Measurements from ENCODE around the gene CASKIN1.
"Not testable (repeated sequence)": the region's sequence is repeated elsewhere in the genome, so short reads cannot be mapped to it uniquely, and the experiment has no call there.

CASKIN1 gene

GRCh38 chr16:2205104-2205966, 8.9 kb upstream of the CASKIN1 start, which contains the start of gene MLST8:
TSS of gene MLST8 (plus strand) at chr16:2205454. CDS start at chr16:2206086, 632 bp downstream.
- Mint-ChIP-seq H3K27me3 (ENCODE audit: low read depth, poor library complexity) (peaks cover 30% of the 10 kb centered on the region), H3K4me3 (peak within 1 kb of the TSS; percentile 84), H3K36me3 (ENCODE audit: low read depth) (peaks cover 12% of the 10 kb centered on the region), H3K9me3 (peaks cover 16% of the 10 kb centered on the region), H3K27ac (peak within 1 kb of the TSS; percentile 80), H3K4me1 (peaks cover 28% of the 10 kb centered on the region)
- TF ChIP-seq, protein P1, sequence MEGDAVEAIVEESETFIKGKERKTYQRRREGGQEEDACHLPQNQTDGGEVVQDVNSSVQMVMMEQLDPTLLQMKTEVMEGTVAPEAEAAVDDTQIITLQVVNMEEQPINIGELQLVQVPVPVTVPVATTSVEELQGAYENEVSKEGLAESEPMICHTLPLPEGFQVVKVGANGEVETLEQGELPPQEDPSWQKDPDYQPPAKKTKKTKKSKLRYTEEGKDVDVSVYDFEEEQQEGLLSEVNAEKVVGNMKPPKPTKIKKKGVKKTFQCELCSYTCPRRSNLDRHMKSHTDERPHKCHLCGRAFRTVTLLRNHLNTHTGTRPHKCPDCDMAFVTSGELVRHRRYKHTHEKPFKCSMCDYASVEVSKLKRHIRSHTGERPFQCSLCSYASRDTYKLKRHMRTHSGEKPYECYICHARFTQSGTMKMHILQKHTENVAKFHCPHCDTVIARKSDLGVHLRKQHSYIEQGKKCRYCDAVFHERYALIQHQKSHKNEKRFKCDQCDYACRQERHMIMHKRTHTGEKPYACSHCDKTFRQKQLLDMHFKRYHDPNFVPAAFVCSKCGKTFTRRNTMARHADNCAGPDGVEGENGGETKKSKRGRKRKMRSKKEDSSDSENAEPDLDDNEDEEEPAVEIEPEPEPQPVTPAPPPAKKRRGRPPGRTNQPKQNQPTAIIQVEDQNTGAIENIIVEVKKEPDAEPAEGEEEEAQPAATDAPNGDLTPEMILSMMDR (IDR thresholded peaks at IDR 0.05): no peak
- DNase-seq: peak; percentile 88

DNA sequence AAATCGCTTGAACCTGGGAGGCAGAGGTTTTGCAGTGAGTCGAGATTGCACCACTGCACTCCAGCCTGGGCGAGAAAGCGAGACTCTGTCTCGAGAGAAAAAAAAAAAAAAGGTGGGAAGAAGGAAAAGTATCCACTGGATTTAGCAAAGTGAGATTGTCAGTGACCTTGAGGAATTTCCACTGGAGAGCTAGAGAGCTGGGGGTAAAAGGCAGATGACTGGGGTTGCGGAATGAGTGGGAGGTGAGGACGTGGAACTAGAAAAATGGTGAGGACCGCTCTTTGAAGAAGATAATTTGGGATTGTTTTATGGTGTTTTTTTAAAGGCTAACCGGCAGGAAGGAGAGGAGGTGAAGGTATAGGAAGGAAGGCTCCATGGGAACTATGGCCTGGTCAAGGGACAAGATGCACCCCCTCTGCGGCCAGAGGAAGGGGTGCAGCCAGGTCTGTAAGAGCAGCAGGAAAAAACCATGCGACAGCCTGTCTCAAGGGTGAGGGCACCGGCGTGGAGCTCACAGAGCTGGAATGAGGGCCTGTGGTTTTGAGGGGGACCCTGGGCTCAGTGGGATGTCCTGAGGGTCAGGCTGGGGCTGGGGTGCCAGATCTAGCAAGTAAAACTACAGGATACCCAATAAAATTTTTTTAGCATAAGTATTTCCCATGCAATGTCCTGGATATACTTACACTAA, 8.2 kb upstream of the CASKIN1 start:
- peaks cover 38% of the 10 kb centered on the region for H3K27me3 Mint-ChIP-seq (ENCODE audit: low read depth, poor library complexity)
- H3K36me3 Mint-ChIP-seq (ENCODE audit: low read depth): peaks cover 12% of the 10 kb centered on the region
- H3K4me1 Mint-ChIP-seq: peaks cover 25% of the 10 kb centered on the region
- TF ChIP-seq, protein P1 (IDR thresholded peaks at IDR 0.05): no peak
- peak overlapping the region; percentile 78 for H3K4me3 Mint-ChIP-seq
- H3K9me3 Mint-ChIP-seq: peaks cover 18% of the 10 kb centered on the region
- H3K27ac Mint-ChIP-seq: peak overlapping the region; percentile 10
- DNase-seq: no peak

DNA sequence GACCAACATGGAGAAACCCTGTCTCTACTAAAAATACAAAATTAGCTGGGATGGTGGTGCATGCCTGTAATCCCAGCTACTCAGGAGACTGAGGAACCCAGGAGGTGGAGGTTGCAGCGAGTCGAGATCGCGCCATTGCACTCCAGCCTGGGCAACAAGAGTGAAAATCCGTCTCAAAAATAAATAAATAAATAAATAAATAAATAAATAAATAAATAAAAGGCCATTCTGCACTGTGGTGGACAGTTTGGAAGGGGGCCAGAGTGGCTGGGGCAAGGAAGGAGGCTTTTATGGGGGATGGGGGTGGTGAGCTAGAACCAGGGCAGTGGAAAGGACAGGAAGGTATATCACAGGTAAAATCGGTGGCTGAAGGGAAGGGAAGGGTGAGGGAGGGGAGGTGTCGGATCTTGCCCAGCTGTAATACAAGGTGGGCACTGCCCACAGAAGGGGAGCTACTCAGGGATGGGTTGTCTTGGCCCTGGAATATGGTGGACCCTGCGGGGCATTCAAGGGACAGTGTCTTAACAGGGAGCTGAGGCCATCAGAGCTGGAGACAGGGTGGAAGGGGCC, 6.8 kb upstream of the CASKIN1 start:
- Mint-ChIP-seq H3K4me3 (peak overlapping the region; percentile 78), H3K4me1 (peaks cover 25% of the 10 kb centered on the region), H3K36me3 (ENCODE audit: low read depth) (peaks cover 12% of the 10 kb centered on the region), H3K9me3 (peaks cover 18% of the 10 kb centered on the region), H3K27me3 (ENCODE audit: low read depth, poor library complexity) (peaks cover 51% of the 10 kb centered on the region)
- H3K27ac Mint-ChIP-seq, DNase-seq: not testable (repeated sequence)

- Mint-ChIP-seq H3K27me3 (ENCODE audit: low read depth, poor library complexity) (peaks cover 65% of the 10 kb centered on the region), H3K36me3 (ENCODE audit: low read depth) (no peaks in the 10 kb centered on the region), H3K9me3 (peaks cover 18% of the 10 kb centered on the region), H3K27ac (no peak overlapping the region), H3K4me3 (no peak overlapping the region), H3K4me1 (peaks cover 7% of the 10 kb centered on the region)
- TF ChIP-seq, protein P1 (IDR thresholded peaks at IDR 0.05): no peak
- no peak for DNase-seq
These were observed 3.9 kb upstream of the CASKIN1 start for GRCh38 chr16:2200313-2200712.

DNA sequence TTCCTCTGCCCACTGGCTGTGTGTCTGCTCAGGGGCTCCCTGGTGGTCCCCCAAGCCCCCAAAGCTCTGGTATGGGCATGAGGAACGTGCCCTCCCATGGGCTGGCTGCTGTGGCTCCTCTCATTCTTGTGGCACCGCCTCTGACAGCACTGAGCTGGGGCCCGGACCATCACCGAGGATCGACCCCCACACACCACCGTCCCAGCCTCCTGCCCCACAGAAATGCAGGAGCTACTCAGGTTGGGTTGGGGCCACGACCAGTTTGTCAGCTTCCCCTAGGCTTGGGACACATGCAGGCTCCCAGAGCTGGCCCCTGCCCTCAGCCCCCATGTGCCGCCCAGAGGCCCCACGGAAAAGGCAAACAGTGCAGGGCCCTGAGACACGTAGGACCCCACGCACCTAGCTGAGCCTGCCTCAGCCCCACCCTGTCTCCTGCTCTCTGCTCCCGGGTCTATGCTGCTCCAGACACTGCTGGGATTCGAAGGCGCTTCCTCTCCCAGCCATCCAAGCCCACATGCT, 3.3 kb upstream of the CASKIN1 start:
- Mint-ChIP-seq H3K9me3 (peaks cover 18% of the 10 kb centered on the region), H3K4me1 (peaks cover 11% of the 10 kb centered on the region), H3K27me3 (ENCODE audit: low read depth, poor library complexity) (peaks cover 69% of the 10 kb centered on the region), H3K27ac (no peak overlapping the region), H3K4me3 (no peak overlapping the region), H3K36me3 (ENCODE audit: low read depth) (no peaks in the 10 kb centered on the region)
- TF ChIP-seq, protein P1 (IDR thresholded peaks at IDR 0.05): no peak
- no peak for DNase-seq

DNA sequence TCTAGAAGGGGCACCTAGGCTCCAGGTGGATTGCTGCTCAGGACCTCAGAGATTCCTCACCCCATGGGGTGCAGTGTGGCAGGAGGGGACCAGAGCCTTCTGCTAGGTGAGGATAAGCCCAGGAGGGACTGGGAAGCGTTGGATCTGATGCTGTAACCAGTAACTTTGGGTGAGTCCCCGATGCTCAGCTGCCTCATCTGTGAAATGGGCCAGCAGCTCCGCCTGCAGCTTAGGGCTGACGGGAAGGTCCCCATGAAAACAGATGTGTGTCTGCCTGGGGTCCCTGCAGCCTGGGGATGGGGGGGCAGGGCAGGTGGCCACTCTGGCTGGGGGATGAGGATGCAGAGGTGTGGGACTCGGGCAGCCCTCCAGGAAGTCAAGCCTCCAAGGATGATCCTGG, 2.7 kb upstream of the CASKIN1 start:
- Mint-ChIP-seq H3K4me1 (peaks cover 11% of the 10 kb centered on the region), H3K27ac (no peak overlapping the region), H3K27me3 (ENCODE audit: low read depth, poor library complexity) (peaks cover 70% of the 10 kb centered on the region), H3K9me3 (peaks cover 18% of the 10 kb centered on the region), H3K4me3 (no peak overlapping the region), H3K36me3 (ENCODE audit: low read depth) (no peaks in the 10 kb centered on the region)
- DNase-seq: no peak
- TF ChIP-seq, protein P1 (IDR thresholded peaks at IDR 0.05): no peak
